H9 (cell line): ENCODE data around the gene FKBP4. TPM values are rescaled to one million over a fixed set of nuclear protein-coding genes. Genes with fewer than 3 reads are reported as not detected.

Experiments used
- DNase-seq: peaks from one replicate; pipeline ENCODE4 v3.0.0-alpha.2; 2017
- H2AFZ ChIP-seq: one replicate; pipeline ENCODE4 v1.6.1; 2013; ENCODE audit warnings: mild to moderate bottlenecking, low read length, control low read depth, moderate library complexity
- H2AK5ac ChIP-seq: 2 replicates; pipeline ENCODE4 v1.6.1; 2013; ENCODE audit warnings: low read length, control low read depth, mixed read lengths; ENCODE audit not compliant: insufficient read length
- H2BK120ac ChIP-seq: one replicate; pipeline ENCODE4 v1.6.1; 2013; ENCODE audit warnings: low read depth, mild to moderate bottlenecking, low read length, control low read depth, inconsistent platforms; ENCODE audit not compliant: poor library complexity, severe bottlenecking
- H2BK12ac ChIP-seq: 2 replicates; pipeline ENCODE4 v1.6.1; 2013; ENCODE audit warnings: low read length, control low read depth, mixed read lengths, low read depth; ENCODE audit not compliant: insufficient read length
- H2BK15ac ChIP-seq: 2 replicates; pipeline ENCODE4 v1.6.1; 2013; ENCODE audit warnings: low read depth, low read length, control low read depth
- H2BK20ac ChIP-seq: one replicate; pipeline ENCODE4 v1.6.1; 2013; ENCODE audit warnings: low read depth, mild to moderate bottlenecking, low read length, control low read depth, inconsistent platforms; ENCODE audit not compliant: poor library complexity, severe bottlenecking
- H2BK5ac ChIP-seq: 2 replicates; pipeline ENCODE4 v1.6.1; 2013; ENCODE audit warnings: low read length, control low read depth, mixed read lengths; ENCODE audit not compliant: insufficient read length
- H3K14ac ChIP-seq: 2 replicates; pipeline ENCODE4 v1.6.1; 2013; ENCODE audit warnings: low read length, control low read depth; ENCODE audit not compliant: insufficient read depth
- H3K18ac ChIP-seq: 2 replicates; pipeline ENCODE4 v1.6.1; 2013; ENCODE audit warnings: low read depth, mild to moderate bottlenecking, mixed read lengths, low read length, control low read depth; ENCODE audit not compliant: insufficient read length
- H3K23ac ChIP-seq: 2 replicates; pipeline ENCODE4 v1.6.1; 2013; ENCODE audit warnings: low read length, control low read depth, mixed read lengths, low read depth; ENCODE audit not compliant: insufficient read length
- H3K23me2 ChIP-seq: 2 replicates; pipeline ENCODE4 v1.6.1; 2013; ENCODE audit warnings: low read depth, mild to moderate bottlenecking, mixed read lengths, low read length, control low read depth; ENCODE audit not compliant: insufficient read length, poor library complexity, severe bottlenecking
- H3K27ac ChIP-seq: 2 replicates; pipeline ENCODE4 v1.5.1; 2013; ENCODE audit warnings: low read length, control low read depth, mixed read lengths, low read depth; ENCODE audit not compliant: insufficient read length
- H3K27me3 ChIP-seq: 2 replicates; pipeline ENCODE4 v1.6.1; 2013; ENCODE audit warnings: low read length, control low read depth, inconsistent platforms; ENCODE audit not compliant: insufficient read depth
- H3K4ac ChIP-seq: 2 replicates; pipeline ENCODE4 v1.6.1; 2013; ENCODE audit warnings: low read depth, mild to moderate bottlenecking, control low read depth, inconsistent platforms, low read length, moderate library complexity
- H3K4me1 ChIP-seq: 2 replicates; pipeline ENCODE4 v1.6.1; 2013; ENCODE audit warnings: low read length, control low read depth, inconsistent platforms; ENCODE audit not compliant: insufficient read depth
- H3K4me2 ChIP-seq: 2 replicates; pipeline ENCODE4 v1.6.1; 2013; ENCODE audit warnings: low read length, control low read depth, mixed read lengths; ENCODE audit not compliant: insufficient read length, insufficient read depth
- H3K56ac ChIP-seq: 2 replicates; pipeline ENCODE4 v1.6.1; 2013; ENCODE audit warnings: low read depth, mild to moderate bottlenecking, mixed read lengths, low read length, control low read depth; ENCODE audit not compliant: insufficient read length
- H3K79me1 ChIP-seq: 2 replicates; pipeline ENCODE4 v1.6.1; 2013; ENCODE audit warnings: low read depth, mild to moderate bottlenecking, moderate library complexity, low read length, control low read depth, inconsistent platforms; ENCODE audit not compliant: insufficient read depth, poor library complexity, severe bottlenecking
- H3K79me2 ChIP-seq: 2 replicates; pipeline ENCODE4 v1.6.1; 2013; ENCODE audit warnings: low read length, control low read depth, inconsistent platforms; ENCODE audit not compliant: insufficient read depth
- H3K9ac ChIP-seq: 2 replicates; pipeline ENCODE4 v1.6.1; 2013; ENCODE audit warnings: low read length, control low read depth, mixed read lengths; ENCODE audit not compliant: insufficient read length; ENCODE audit errors: extremely low read depth
- H3K9me3 ChIP-seq: one replicate; pipeline ENCODE4 v1.6.1; 2013; ENCODE audit warnings: low read depth, low read length, inconsistent platforms; ENCODE audit not compliant: control insufficient read depth
- H3T11ph ChIP-seq: one replicate; pipeline ENCODE4 v1.6.1; 2013; ENCODE audit warnings: mild to moderate bottlenecking, low read length, control low read depth, inconsistent platforms
- H4K20me1 ChIP-seq: one replicate; pipeline ENCODE4 v1.6.1; 2013; ENCODE audit not compliant: control insufficient read depth, insufficient read length, insufficient read depth
- H4K5ac ChIP-seq: 2 replicates; pipeline ENCODE4 v1.6.1; 2013; ENCODE audit warnings: low read depth, mild to moderate bottlenecking, mixed read lengths, low read length, control low read depth; ENCODE audit not compliant: insufficient read length
- H4K8ac ChIP-seq: replicated peaks from 2 replicates; pipeline ENCODE4 v1.6.1; 2013; ENCODE audit warnings: low read length, control low read depth, mixed read lengths, low read depth; ENCODE audit not compliant: insufficient read length
- H4K91ac ChIP-seq: 2 replicates; pipeline ENCODE4 v1.6.1; 2013; ENCODE audit warnings: low read depth, mild to moderate bottlenecking, moderate library complexity, mixed read lengths, low read length, control low read depth; ENCODE audit not compliant: insufficient read length
- H3K27ac Mint-ChIP-seq, 3 experiments: 2 replicates in 2 of 3; 3 replicates in 1 of 3; pipeline ENCODE4 v1.8.0; 2020 to 2021; ENCODE audit warnings: mixed read lengths in 3 of 3, mild to moderate bottlenecking in 1 of 3, moderate library complexity in 1 of 3
- H3K27me3 Mint-ChIP-seq: 2 replicates; pipeline ENCODE4 v1.8.0; 2021; ENCODE audit warnings: low read depth, mild to moderate bottlenecking, moderate library complexity, mixed read lengths
- H3K36me3 Mint-ChIP-seq, 3 experiments: 2 replicates in 2 of 3; 3 replicates in 1 of 3; pipeline ENCODE4 v1.8.0; 2020 to 2021; ENCODE audit warnings: low read depth in 3 of 3, mixed read lengths in 3 of 3; ENCODE audit not compliant: insufficient read depth in 1 of 3
- H3K4me1 Mint-ChIP-seq, 2 experiments: 2 replicates each; pipeline ENCODE4 v1.8.0; 2020; ENCODE audit warnings: mixed read lengths in 2 of 2
- H3K4me3 Mint-ChIP-seq, 2 experiments: 2 replicates in 1 of 2; 3 replicates in 1 of 2; pipeline ENCODE4 v1.8.0; 2020 to 2021; ENCODE audit warnings: mild to moderate bottlenecking in 2 of 2, mixed read lengths in 2 of 2, moderate library complexity in 1 of 2
- H3K9me3 Mint-ChIP-seq, 2 experiments: 2 replicates in 1 of 2; 3 replicates in 1 of 2; pipeline ENCODE4 v1.8.0; 2020; ENCODE audit warnings: mild to moderate bottlenecking in 2 of 2, mixed read lengths in 2 of 2, moderate library complexity in 1 of 2
- WGBS: extraction: QIAGEN DNeasy Blood & Tissue Kit; methylation state at CpG from one replicate; pipeline ENCODE4 v1.1.7; 2013; ENCODE audit warnings: missing lambda C conversion rate, low lambda C conversion rate, mixed read lengths; ENCODE audit not compliant: insufficient read length; ENCODE audit errors: extremely low coverage; 5-methylcytosine and 5-hydroxymethylcytosine counted together
- total RNA-seq: library from RNA; stranded (reverse); gene quantifications from 2 replicates; pipeline ENCODE4 v1.2.1, GENCODE V29; 2021
- TF ChIP-seq, protein P1 (sequence below): fragments of 200-600 bp; sonication (generic); conservative IDR thresholded peaks from 3 replicates; pipeline ENCODE4 v1.8.0; 2021; ENCODE audit warnings: antibody characterized with exemption, mild to moderate bottlenecking

The FKBP4 gene
- total RNA-seq, 1 experiment from 2014 or later: 221 TPM

DNA sequence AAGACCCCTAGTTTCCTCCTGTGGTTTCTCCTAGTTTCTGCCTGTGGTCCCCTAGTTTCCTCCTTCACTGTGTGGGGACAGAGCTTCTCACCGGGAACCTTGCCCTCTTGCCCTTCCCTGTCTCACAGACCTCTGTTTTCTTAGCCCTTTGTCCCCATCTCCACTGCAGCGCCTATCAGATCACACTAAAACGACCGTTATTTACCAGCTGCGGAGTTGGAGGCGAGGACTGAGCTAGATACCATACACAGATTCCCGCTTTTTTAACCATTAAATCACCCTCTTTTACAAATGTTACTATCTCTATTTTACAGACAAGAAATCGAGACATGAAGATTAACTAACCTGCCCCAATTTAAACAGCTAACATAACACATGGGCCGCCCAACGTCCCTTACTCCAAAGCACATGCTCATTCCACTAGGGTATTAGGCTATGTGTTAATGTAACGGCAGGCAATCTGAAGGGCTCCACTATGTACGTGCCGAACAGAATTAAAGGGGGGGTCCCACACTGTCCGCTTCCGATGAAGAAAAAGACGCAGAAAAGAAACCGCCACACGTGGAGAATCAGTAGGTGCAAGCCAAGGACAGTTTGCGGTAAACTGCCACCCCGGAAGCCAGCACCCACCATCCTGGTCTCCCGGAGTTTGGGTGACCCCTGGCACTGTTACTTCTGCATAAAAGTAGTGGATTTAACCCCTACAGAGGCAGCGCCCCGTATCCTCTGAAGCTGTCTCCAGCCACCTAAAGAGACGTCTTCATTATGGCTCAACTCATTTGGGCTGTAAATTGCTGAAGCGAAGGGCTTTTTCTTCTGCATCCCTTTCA is 1.9 kb upstream of the FKBP4 start:
- H3K4me2 ChIP-seq: no peak overlapping the region
- TF ChIP-seq, protein P1, sequence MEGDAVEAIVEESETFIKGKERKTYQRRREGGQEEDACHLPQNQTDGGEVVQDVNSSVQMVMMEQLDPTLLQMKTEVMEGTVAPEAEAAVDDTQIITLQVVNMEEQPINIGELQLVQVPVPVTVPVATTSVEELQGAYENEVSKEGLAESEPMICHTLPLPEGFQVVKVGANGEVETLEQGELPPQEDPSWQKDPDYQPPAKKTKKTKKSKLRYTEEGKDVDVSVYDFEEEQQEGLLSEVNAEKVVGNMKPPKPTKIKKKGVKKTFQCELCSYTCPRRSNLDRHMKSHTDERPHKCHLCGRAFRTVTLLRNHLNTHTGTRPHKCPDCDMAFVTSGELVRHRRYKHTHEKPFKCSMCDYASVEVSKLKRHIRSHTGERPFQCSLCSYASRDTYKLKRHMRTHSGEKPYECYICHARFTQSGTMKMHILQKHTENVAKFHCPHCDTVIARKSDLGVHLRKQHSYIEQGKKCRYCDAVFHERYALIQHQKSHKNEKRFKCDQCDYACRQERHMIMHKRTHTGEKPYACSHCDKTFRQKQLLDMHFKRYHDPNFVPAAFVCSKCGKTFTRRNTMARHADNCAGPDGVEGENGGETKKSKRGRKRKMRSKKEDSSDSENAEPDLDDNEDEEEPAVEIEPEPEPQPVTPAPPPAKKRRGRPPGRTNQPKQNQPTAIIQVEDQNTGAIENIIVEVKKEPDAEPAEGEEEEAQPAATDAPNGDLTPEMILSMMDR: no peak
- H3K18ac ChIP-seq: no peak overlapping the region
- no peak overlapping the region for H4K91ac ChIP-seq
- H2BK12ac ChIP-seq: no peak overlapping the region
- no peak overlapping the region for H3K9ac ChIP-seq
- H2AK5ac ChIP-seq: no peak overlapping the region
- no peaks in the 10 kb centered on the region for H4K20me1 ChIP-seq
- DNase-seq: no peak
- H2BK120ac ChIP-seq: no peak overlapping the region
- Mint-ChIP-seq H3K9me3 (peaks cover 0 to 3% of the 10 kb centered on the region in 2 experiments; a peak in 3 of 5 replicates), H3K27ac (no peak overlapping the region), H3K36me3 (peaks cover 17 to 20% (median 18%) of the 10 kb centered on the region in 3 experiments; a peak in 6 of 7 replicates), H3K4me1 (peaks cover 19 to 34% of the 10 kb centered on the region in 2 experiments), H3K4me3 (peak overlapping the region; percentile 73 to 83; a peak in 3 of 5 replicates), H3K27me3 (peaks cover 17% of the 10 kb centered on the region)
- whole genome bisulfite sequencing: no CpG with 5 or more reads among the region's 25 CpGs
- H4K5ac ChIP-seq: no peak overlapping the region
- H3K79me2 ChIP-seq: peaks cover 8% of the 10 kb centered on the region; the same call in 1 of the 2 replicates
- no peak overlapping the region for H3T11ph ChIP-seq
- no peaks in the 10 kb centered on the region for H3K79me1 ChIP-seq
- no peak overlapping the region for H3K23ac ChIP-seq
- no peak overlapping the region for H3K56ac ChIP-seq
- H3K14ac ChIP-seq: no peak overlapping the region
- no peaks in the 10 kb centered on the region for H3K9me3 ChIP-seq
- H3K27me3 ChIP-seq: no peaks in the 10 kb centered on the region
- H2BK15ac ChIP-seq: no peak overlapping the region
- H2BK5ac ChIP-seq: no peak overlapping the region
- no peaks in the 10 kb centered on the region; the same call in 1 of the 2 replicates for H3K4me1 ChIP-seq
- H2AFZ ChIP-seq: no peak overlapping the region
- peaks cover 12% of the 10 kb centered on the region for H3K23me2 ChIP-seq
- H4K8ac ChIP-seq: no peak overlapping the region
- H3K4ac ChIP-seq: no peak overlapping the region
- H2BK20ac ChIP-seq: no peak overlapping the region
- H3K27ac ChIP-seq: no peak overlapping the region
